Effector memory CD8-positive, alpha-beta T cell (primary cell): ENCODE measurements around the gene UPK2.

Experiments
- ATAC-seq: fragments of 150-1000 bp; cut with Tn5 transposase; replicated peaks from 2 replicates; pipeline ENCODE4 v1.10.0; 2021; ENCODE audit warnings: mild to moderate bottlenecking, moderate library complexity
- DNase-seq, 3 experiments: peaks; one replicate each; pipeline ENCODE4 v3.0.0; 2021
- H3K27ac Mint-ChIP-seq, 2 donors: one replicate each; pipeline ENCODE4 v1.8.0; 2022; ENCODE audit warnings: mild to moderate bottlenecking in 2 of 2, mixed read lengths in 2 of 2, moderate library complexity in 2 of 2
- H3K27me3 Mint-ChIP-seq, 2 donors: one replicate each; pipeline ENCODE4 v1.8.0; 2022; ENCODE audit warnings: mixed read lengths in 2 of 2
- H3K36me3 Mint-ChIP-seq: one replicate; pipeline ENCODE4 v1.8.0; 2022; ENCODE audit warnings: mild to moderate bottlenecking, moderate library complexity, mixed read lengths; ENCODE audit not compliant: insufficient read depth
- H3K4me1 Mint-ChIP-seq, 2 donors: one replicate each; pipeline ENCODE4 v1.8.0; 2022; ENCODE audit warnings: low read depth in 2 of 2, mixed read lengths in 2 of 2
- H3K4me3 Mint-ChIP-seq, 2 donors: one replicate each; pipeline ENCODE4 v1.8.0; 2022; ENCODE audit warnings: mild to moderate bottlenecking in 2 of 2, mixed read lengths in 2 of 2, moderate library complexity in 2 of 2
- H3K9me3 Mint-ChIP-seq, 2 donors: one replicate each; pipeline ENCODE4 v1.8.0; 2022; ENCODE audit warnings: mixed read lengths in 2 of 2
- total RNA-seq, 9 experiments: gene quantifications; one replicate each; lab custom pipeline; 2026; lab: John Stamatoyannopoulos, UW

The UPK2 gene
- total RNA-seq, result 0 to 1.2 (median 0.12) reads per million in 9 experiments

DNA sequence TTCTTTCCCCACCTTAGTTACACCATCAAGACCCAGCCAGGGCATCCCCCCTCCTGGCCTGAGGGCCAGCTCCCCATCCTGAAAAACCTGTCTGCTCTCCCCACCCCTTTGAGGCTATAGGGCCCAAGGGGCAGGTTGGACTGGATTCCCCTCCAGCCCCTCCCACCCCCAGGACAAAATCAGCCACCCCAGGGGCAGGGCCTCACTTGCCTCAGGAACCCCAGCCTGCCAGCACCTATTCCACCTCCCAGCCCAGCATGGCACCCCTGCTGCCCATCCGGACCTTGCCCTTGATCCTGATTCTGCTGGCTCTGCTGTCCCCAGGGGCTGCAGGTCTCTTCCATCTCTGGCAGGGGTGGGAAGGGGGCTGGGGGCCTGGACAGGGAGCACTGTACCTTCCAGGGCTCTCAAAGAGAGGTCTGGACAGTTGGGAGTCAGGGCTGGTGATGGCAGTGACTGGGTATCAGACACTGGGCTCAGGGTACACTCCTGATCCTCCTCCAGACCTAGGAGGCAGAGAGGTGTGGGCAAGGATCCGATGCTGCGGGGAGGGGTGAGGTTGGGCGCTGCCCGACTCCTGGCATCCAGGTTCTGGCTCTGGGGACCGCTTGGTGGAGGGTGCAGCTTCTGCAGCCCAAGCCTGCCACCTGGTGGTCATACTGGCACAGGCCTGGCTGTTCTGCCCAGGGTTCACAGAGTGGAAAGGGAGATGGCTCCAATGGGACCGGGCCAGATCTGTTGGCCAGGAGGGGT, at the start of gene UPK2:
UPK2 (plus strand) TSS at position 205 of the 753 bp plus-strand sequence; CDS start at position 258, 53 bp downstream.
- DNase-seq (peak; percentile 87 to 89 (median 89)), ATAC-seq (peak; percentile 100)
- no peak within 1 kb of the TSS for H3K4me3 Mint-ChIP-seq
- no peaks in the 10 kb centered on the region for H3K36me3 Mint-ChIP-seq
- H3K27ac Mint-ChIP-seq, result peak within 1 kb of the TSS in 1 of 2 donors; percentile 53
- H3K9me3 Mint-ChIP-seq, result no peaks in the 10 kb centered on the region
- H3K27me3 Mint-ChIP-seq, result peaks cover 4 to 70% of the 10 kb centered on the region in 2 donors
- peaks cover 2 to 3% of the 10 kb centered on the region in 2 donors for H3K4me1 Mint-ChIP-seq

DNA sequence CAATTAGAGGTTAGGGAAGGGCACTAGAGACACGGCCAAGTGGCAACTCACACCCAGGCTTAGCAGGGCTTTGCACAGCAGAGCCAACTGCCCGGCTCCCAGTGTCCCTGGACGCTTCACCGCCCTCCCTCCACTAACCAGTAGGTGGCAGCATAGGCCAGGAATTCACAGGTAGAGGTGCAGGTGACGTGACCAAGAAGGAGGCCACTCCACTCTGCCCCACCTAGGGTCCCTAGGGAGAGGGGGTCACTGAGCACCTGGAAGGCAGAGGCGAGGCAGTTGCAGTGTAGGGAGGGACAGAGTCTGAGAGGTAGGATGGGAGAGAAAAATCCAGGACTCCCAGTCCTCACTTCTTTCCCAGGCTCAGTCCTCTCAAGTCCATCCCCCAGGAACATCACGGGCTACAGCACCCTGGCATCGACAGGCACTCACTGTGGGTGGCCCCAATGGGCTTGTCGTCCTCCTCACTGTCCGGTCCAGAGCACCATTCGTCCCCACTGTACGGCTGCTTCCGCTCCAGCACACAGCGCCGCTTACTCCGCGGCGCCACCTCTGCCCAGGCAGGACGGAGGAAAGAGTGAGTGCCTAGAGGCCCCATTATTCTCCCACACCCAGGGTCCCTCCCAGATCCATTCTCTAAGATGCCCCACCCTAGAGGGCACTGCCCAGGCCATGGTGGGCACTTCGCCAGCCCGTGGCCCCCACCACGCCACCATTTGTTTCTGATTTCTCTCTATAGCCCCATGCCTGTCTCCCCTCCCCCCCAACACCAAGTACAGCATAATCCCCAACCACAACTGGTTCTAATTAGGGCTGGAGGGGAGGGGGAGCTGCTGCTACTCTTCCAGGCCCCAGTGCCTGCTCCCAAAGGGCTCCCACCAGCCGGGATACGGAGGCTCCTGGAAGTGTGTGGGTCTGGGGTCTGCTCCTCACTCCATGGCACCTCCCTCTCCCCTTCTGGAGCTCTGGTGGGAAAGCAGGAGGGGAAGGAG, 48.8 kb upstream of the UPK2 start:
- peaks cover 87% of the 10 kb centered on the region for H3K36me3 Mint-ChIP-seq
- H3K27ac Mint-ChIP-seq, result peak overlapping the region; percentile 89 to 96
- peak; percentile 88 to 91 (median 89) for DNase-seq

DNA sequence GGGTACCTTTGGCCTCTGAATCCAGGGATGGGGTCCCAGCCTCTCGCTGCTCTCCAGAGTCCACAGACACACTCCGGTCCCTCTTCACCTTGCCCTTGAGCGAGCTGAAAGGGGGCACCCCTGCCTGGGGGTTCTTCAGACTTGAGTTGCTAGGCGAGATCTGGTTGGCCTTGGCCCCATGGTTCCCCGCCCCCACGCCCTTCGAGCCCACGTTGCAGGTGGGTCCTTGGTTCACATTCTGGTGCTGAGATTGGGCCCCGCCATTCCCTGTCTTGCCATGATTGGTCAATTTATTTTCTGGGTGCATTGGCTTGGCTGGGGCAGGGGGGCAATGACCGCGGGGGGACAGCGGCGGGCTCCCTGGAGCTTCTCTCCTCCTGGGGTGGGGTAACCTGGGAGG, 47.8 kb upstream of the UPK2 start:
- peak overlapping the region; percentile 89 to 96 for H3K27ac Mint-ChIP-seq
- H3K4me3 Mint-ChIP-seq, result peak overlapping the region in 1 of 2 donors; percentile 49
- no peak for DNase-seq
- H3K9me3 Mint-ChIP-seq, result no peaks in the 10 kb centered on the region
- peaks cover 42 to 49% of the 10 kb centered on the region in 2 donors for H3K4me1 Mint-ChIP-seq
- H3K27me3 Mint-ChIP-seq, result no peaks in the 10 kb centered on the region
- peaks cover 89% of the 10 kb centered on the region for H3K36me3 Mint-ChIP-seq
- no peak for ATAC-seq

More for the DNA sequence above, 48.8 kb upstream of the UPK2 start:
- Mint-ChIP-seq H3K27me3 (no peaks in the 10 kb centered on the region), H3K4me3 (peak overlapping the region; percentile 41 to 49), H3K9me3 (no peaks in the 10 kb centered on the region), H3K4me1 (peaks cover 35 to 41% of the 10 kb centered on the region in 2 donors)
- peak; percentile 64 for ATAC-seq

DNA sequence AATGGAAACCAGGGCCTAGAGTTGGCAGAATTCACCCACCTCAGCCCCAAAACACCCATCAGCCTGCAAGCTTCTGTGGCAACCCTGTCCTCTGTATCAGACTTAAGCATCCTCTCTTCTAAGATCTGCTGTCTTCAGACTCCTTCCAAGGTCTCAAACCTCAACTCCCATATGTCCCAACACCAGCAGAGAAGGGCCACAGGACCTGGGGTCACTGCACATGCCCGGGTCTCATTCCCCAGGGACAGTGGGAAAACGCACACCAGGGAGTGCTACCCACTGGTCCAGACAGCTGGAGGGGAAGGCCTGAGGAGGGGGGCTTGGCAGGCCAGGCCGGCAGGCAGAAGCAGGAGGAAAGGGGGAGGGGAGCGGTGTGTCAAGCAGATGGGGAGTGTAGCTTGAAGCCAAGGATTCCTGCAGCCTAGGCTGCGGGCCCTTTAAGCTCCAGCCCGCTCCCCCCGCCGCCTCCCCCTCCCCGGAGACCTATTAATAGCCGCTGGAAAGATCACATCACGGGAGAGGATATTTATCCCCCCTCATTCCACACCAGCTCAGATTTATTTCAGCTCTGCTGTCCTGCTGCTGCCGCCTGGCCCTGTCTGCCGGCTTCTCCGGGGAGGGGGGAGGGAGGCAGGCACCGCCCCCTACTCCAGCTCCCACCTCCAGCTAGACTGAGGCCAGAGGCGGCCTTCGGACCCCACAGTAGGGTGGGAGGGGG, 47.0 kb upstream of the UPK2 start:
- H3K4me1 Mint-ChIP-seq, result peaks cover 48 to 55% of the 10 kb centered on the region in 2 donors
- peak overlapping the region; percentile 28 to 42 for H3K4me3 Mint-ChIP-seq
- no peaks in the 10 kb centered on the region for H3K27me3 Mint-ChIP-seq
- H3K27ac Mint-ChIP-seq, result peak overlapping the region; percentile 89 to 96
- no peak for DNase-seq
- no peak for ATAC-seq
- peaks cover 88% of the 10 kb centered on the region for H3K36me3 Mint-ChIP-seq
- no peaks in the 10 kb centered on the region for H3K9me3 Mint-ChIP-seq

DNA sequence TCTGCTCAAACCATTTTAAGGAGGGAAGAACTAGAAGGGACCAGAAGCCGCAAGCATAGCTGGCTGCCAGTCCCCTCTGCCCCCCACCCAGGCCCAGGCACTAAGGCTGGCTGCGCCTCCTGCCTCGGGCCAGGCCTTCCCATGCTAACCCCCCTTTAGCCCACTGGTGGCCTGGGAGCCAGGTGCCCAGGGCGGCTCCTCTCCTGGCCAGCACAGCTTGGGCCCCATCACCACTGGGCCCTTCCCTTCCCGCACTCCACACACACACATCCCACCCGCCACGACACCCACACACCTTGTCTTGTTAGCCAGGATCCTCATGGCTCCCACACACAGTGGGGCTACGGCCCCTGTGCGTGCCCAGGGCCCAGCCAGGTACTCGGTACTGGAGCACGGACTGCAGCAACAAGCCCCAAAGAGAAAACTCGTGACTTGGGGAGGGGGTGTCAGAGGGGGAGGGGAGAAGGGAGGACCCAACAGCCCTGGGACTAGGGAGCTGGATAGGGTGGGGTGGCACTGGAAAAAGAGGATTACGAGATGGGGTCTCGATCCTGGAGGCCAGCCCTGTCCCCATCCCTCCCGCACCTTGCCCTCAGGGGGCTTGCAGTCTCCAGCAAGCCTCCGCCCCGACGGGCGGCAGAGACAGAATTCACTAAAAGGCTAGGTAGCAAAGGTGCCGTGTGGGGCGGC, 46.3 kb upstream of the UPK2 start:
- no peak for ATAC-seq
- H3K36me3 Mint-ChIP-seq, result peaks cover 88% of the 10 kb centered on the region
- H3K4me3 Mint-ChIP-seq, result peak overlapping the region; percentile 21 to 38
- no peak for DNase-seq
- H3K27ac Mint-ChIP-seq, result peak overlapping the region; percentile 68 to 96
- H3K27me3 Mint-ChIP-seq, result no peaks in the 10 kb centered on the region
- no peaks in the 10 kb centered on the region for H3K9me3 Mint-ChIP-seq
- H3K4me1 Mint-ChIP-seq, result peaks cover 55 to 62% of the 10 kb centered on the region in 2 donors

DNA sequence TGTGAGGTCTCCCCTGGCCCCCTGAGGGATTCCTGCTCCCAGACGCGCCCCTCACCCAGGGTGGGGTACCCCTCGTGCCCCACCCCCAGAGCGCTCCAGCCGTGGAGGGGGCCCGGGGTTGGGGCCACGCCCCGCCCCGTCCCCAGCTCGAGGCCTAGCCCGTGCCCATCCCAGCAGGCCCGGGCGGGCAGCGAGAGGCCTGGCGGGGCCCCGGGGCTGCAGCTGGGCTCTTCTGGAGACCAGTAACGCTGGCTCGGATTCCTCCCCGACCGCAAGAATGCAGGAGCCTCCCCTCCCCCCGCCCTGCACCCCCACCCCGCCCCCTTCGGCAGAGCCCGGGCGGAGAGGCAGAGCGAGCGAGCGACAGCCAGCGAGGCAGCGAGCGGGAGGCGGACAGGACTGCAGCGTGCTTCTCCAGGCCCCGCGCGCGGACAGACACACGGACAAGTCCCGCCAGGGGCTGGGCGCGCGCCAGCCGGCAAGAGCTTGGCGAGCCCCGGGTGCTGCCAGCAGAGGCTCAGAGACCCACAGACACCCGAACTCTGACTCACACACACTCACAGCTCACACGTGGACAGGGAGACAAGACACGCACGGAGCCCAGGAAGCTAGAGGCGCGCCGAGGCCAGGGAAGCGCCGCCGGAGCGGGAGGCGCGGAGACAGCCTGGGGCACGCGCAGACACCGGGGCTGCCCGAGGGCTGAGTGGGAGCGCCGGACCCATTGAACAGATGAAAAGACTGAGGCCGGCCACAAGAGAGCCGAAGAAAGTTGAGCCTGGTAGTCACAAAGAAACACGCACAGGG, 45.6 kb upstream of the UPK2 start:
- DNase-seq (peak in 1 of 3 experiments; percentile 37), ATAC-seq (peak; percentile 34)
- Mint-ChIP-seq H3K4me1 (peaks cover 62 to 69% of the 10 kb centered on the region in 2 donors), H3K36me3 (peaks cover 87% of the 10 kb centered on the region), H3K9me3 (no peaks in the 10 kb centered on the region), H3K4me3 (peak overlapping the region; percentile 91 to 94), H3K27me3 (no peaks in the 10 kb centered on the region), H3K27ac (peak overlapping the region; percentile 99)

DNA sequence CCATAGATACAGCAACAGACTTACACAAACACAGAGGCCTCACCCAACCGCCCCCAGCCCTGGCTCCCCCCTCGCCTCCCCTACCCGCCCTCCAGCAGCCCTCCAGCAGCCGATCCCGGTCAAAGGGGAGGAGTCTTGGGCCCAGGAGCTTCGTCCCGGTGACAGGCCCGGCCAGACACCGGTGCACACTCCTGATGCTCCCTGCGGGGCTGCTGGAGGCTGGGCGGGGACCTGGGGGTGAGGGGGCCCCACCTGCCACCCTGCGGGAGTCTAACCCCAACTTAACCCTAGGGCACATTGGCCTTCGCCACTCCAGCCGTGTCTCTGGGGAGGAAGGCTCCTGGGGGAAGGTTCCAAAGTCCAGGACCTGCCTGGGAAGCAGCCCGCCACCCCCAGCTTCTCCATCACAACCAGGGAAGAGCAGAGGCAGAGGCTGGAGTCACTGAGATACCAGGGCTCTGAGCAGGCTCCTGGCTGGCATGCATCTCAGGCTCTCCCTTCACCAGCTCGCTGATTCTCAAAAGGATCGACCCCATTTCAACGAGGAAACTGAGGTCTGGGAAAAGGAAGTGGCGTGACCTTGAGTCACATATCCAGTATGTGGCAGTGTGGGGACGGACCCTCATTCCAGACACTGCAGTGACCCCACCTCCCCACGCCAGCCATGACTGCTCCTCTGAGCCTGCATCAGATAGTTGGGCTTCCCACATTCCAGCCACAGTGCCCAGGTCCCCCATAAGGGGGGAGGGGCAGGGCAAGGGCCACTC, 44.8 kb upstream of the UPK2 start:
- no peaks in the 10 kb centered on the region for H3K9me3 Mint-ChIP-seq
- no peak for DNase-seq
- H3K4me1 Mint-ChIP-seq, result peaks cover 70 to 77% of the 10 kb centered on the region in 2 donors
- H3K27ac Mint-ChIP-seq, result peak overlapping the region; percentile 99
- peaks cover 87% of the 10 kb centered on the region for H3K36me3 Mint-ChIP-seq
- no peak for ATAC-seq
- H3K27me3 Mint-ChIP-seq, result no peaks in the 10 kb centered on the region
- H3K4me3 Mint-ChIP-seq, result peak overlapping the region; percentile 91 to 94

DNA sequence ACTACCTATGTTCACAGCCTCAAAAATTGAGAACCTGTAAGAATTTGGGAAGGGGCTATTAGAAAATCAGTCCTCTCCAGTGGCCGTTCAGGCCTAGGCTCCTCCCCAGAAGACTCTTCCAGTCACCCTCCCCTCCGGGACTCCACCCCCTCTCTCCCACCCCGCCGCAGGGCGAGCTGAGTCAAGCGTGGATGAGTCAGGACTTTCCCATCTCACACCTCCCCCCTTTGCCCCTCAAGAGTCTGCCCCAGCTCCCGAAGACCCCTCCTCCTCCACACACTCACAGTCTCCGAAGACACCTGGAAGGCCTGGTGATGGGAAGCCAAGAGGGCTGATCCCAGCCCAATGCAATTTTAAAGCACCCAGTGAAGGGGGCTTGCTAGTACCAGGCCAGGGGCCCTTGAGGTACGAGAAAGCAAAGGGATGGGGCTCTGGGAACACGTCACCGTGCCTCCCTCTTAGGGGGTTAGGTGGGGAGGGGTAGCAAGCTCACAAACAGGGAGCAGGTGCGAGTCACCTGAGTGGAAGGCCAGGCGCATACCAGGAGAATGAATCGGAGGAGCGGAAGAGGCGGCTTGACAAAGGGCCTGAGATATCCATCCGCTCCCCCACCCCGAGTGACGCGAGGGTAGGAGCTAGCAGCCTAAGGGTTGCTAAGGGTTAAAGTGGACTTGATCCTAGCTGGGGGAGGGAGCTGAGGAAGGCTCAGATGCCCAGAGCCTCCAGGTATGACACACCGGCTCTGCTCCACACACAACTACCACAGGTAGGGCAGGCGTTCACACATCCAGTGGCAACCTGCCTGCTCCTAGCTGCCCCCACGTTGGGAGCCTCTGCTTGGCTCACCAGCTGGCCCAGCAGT, 44.0 kb upstream of the UPK2 start:
- peak overlapping the region; percentile 99 for H3K27ac Mint-ChIP-seq
- ATAC-seq, result peak; percentile 8
- no peaks in the 10 kb centered on the region for H3K27me3 Mint-ChIP-seq

DNA sequence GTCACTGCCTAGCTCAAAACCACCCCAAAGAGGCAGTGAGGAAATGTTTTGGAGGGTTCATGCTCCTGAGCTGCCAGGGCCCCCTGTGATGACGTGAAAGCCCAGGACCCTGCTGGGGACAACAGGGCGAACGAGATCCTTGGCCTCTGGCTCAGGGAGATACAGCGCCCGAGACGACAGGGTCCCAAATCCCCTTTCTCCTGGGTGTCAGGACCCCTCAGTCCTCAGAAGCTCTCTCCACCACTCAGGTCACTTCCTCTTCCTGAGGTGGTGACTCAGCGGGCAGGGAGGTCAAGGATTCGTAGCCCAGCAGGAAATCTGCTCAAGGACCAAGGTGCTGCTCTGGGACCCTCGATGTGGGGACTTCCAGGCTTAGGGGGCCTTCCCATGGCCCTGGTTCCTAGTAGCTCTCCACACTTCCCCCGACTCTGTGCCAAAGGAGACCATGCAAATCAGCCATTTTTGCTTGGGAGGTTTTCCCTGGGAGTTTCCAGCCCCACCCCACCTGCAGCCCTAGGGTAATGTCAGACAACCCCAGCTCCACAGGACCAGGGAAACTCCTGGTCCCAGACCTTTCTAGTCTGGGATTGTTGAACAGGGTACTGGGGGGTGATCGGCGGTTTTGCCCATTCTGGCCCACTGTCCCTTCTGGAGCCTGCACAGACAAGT, 43.2 kb upstream of the UPK2 start:
- H3K9me3 Mint-ChIP-seq, result no peaks in the 10 kb centered on the region
- DNase-seq (peak in 1 of 3 experiments; percentile 1), ATAC-seq (no peak)
- no peaks in the 10 kb centered on the region for H3K27me3 Mint-ChIP-seq
- H3K4me3 Mint-ChIP-seq, result peak overlapping the region; percentile 91 to 94
- H3K4me1 Mint-ChIP-seq, result peaks cover 76 to 79% of the 10 kb centered on the region in 2 donors
- peak overlapping the region; percentile 99 for H3K27ac Mint-ChIP-seq
- H3K36me3 Mint-ChIP-seq, result peaks cover 85% of the 10 kb centered on the region

More for the DNA sequence above, 44.0 kb upstream of the UPK2 start:
- Mint-ChIP-seq H3K4me3 (peak overlapping the region; percentile 91 to 94), H3K36me3 (peaks cover 85% of the 10 kb centered on the region), H3K4me1 (peaks cover 76 to 79% of the 10 kb centered on the region in 2 donors), H3K9me3 (no peaks in the 10 kb centered on the region)
- DNase-seq, result peak in 1 of 3 experiments; percentile 43

DNA sequence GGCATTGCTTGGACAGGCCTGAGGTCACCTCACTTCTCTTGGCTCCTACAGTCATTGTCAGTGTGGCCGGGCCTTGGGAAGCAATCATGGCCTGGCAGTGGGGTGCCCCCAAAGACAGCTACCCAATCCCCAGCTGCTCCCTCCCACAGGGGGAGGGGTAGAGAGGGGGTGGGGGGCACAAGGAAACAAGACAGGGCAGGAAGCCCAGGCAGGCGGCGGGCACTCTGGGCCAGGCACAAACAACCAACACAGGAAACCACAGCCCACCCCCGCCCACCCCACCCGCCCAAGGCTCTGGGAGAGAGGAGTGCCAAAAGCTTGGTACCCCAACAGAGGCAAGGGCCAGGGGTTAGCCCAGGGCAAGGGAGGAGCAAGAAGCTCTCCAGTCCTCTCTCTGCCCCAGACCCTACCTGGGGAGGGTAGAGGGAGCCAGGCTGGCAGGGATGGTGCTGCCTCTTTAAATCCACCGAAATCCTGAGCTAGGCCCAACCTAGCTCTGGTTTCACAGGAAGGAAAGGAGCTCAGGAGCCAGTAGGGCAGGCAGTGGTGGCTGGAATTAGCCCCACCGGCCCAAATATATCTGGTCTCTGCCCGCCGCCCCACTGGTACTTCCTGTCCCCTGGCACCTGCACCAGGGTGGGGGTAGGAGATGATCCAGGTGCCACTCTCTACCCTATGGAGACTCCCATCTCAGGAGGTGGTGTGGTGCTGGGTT, 42.5 kb upstream of the UPK2 start:
- peaks cover 75 to 79% of the 10 kb centered on the region in 2 donors for H3K4me1 Mint-ChIP-seq
- peak overlapping the region; percentile 99 for H3K27ac Mint-ChIP-seq
- peaks cover 85% of the 10 kb centered on the region for H3K36me3 Mint-ChIP-seq
- DNase-seq (peak in 1 of 3 experiments; percentile 57), ATAC-seq (peak; percentile 20)
- peak overlapping the region; percentile 91 to 94 for H3K4me3 Mint-ChIP-seq
- no peaks in the 10 kb centered on the region for H3K27me3 Mint-ChIP-seq
- H3K9me3 Mint-ChIP-seq, result no peaks in the 10 kb centered on the region
